Common myeloid progenitor, CD34-positive (primary cell): Measurements from ENCODE around the gene RADIL.

Experiments used
- CTCF ChIA-PET: fragments of 350-600 bp; sonication (Branson Sonifier 250); formaldehyde crosslinking; loops from one replicate; lab custom pipeline; 2021; ENCODE audit warnings: antibody characterized with exemption; lab: Charles Lee
- POLR2A ChIA-PET: fragments of 350-600 bp; sonication (Branson Sonifier 250); formaldehyde crosslinking; loops from one replicate; lab custom pipeline; 2021; ENCODE audit warnings: antibody characterized with exemption; lab: Charles Lee
- DNase-seq, 3 donors: peaks; one replicate each; pipeline versions ENCODE4 v3.0.0 to v3.0.0-alpha.2; 2013
- H3K27ac ChIP-seq, 2 experiments: 1 replicate in 1 of 2; 2 replicates in 1 of 2; pipeline ENCODE4 v1.7.0; 2013; ENCODE audit warnings: inconsistent platforms in 2 of 2, low read length in 2 of 2, mild to moderate bottlenecking in 2 of 2, low read depth in 1 of 2, moderate library complexity in 1 of 2; ENCODE audit not compliant: severe bottlenecking in 2 of 2, insufficient read depth in 1 of 2, poor library complexity in 1 of 2
- H3K27me3 ChIP-seq, 5 experiments: replicated peaks in 2 of 5; 1 replicate in 3 of 5; 2 replicates in 2 of 5; pipeline versions ENCODE4 v1.6.1 to v1.7.0; 2013; ENCODE audit warnings: low read length in 4 of 5, mild to moderate bottlenecking in 2 of 5, moderate library complexity in 2 of 5, inconsistent platforms in 1 of 5; ENCODE audit not compliant: insufficient read depth in 5 of 5, control insufficient read depth in 4 of 5
- H3K36me3 ChIP-seq, 4 experiments: 1 replicate in 2 of 4; 2 replicates in 2 of 4; pipeline versions ENCODE4 v1.6.1 to v1.7.0; 2013; ENCODE audit warnings: low read length in 3 of 4, control low read depth in 1 of 4, mild to moderate bottlenecking in 1 of 4; ENCODE audit not compliant: control insufficient read depth in 4 of 4, insufficient read depth in 4 of 4
- H3K4me1 ChIP-seq, 4 experiments: 1 replicate in 3 of 4; 2 replicates in 1 of 4; pipeline versions ENCODE4 v1.6.1 to v1.7.1; 2013; ENCODE audit warnings: low read length in 3 of 4, mild to moderate bottlenecking in 3 of 4, control low read depth in 1 of 4, inconsistent platforms in 1 of 4, moderate library complexity in 1 of 4; ENCODE audit not compliant: control insufficient read depth in 4 of 4, insufficient read depth in 4 of 4; ENCODE audit errors: control extremely low read depth in 1 of 4
- H3K4me3 ChIP-seq, 7 experiments: 1 replicate in 4 of 7; 2 replicates in 3 of 7; pipeline versions ENCODE4 v1.5.1 to v1.7.0; 2013; ENCODE audit warnings: mild to moderate bottlenecking in 7 of 7, low read length in 6 of 7, moderate library complexity in 6 of 7, inconsistent platforms in 2 of 7, low read depth in 2 of 7, control low read depth in 1 of 7; ENCODE audit not compliant: insufficient read depth in 4 of 7, control insufficient read depth in 1 of 7; ENCODE audit errors: extremely low read depth in 1 of 7
- H3K9me3 ChIP-seq, 5 experiments: 1 replicate in 4 of 5; 2 replicates in 1 of 5; pipeline versions ENCODE4 v1.6.1 to v1.7.1; 2013; ENCODE audit warnings: low read length in 4 of 5, mild to moderate bottlenecking in 2 of 5, inconsistent platforms in 1 of 5, low read depth in 1 of 5, moderate library complexity in 1 of 5; ENCODE audit not compliant: control insufficient read depth in 4 of 5, insufficient read depth in 2 of 5; ENCODE audit errors: control extremely low read depth in 1 of 5
- WGBS: methylation state at CpG from one replicate; pipeline ENCODE4 v1.1.5; 2013; ENCODE audit not compliant: insufficient coverage; 5-methylcytosine and 5-hydroxymethylcytosine counted together

Gene RADIL

DNA sequence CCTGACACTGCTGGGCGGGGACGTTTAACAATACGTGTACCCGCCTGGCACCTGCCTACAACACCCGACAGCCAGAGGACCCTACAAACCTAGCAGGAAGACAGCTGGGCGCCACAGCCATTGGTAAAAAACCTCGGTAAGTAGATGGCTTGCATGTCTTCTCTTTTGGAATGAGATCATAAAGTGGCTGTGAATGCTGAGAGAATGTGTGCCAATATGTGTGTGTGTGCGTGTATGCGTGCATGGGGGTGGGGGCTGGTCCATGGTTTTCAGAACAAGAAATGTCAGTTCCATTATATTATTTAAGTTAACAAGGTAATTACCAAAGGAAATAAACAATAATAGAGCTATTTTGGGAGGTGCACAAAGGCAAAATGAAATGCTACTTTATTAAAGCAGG lies 60.8 kb downstream of the RADIL start:
- H3K4me3 ChIP-seq: no peak overlapping the region
- ChIA-PET POLR2A (no interaction called here), CTCF (interaction anchor here (0.8 to 2.1 kb wide), 7 partner anchors 8 to 264 kb away, joined by 3 to 11 read pairs (median 5); no protein-coding TSS in a partner anchor)
- no peaks in the 10 kb centered on the region for H3K9me3 ChIP-seq
- no peak for DNase-seq
- H3K27ac ChIP-seq: no peak overlapping the region
- WGBS: 95% methylated on average over 6 of the region's 9 CpGs
- H3K4me1 ChIP-seq: peaks cover 0 to 10% (median 3%) of the 10 kb centered on the region in 4 experiments
- no peaks in the 10 kb centered on the region for H3K27me3 ChIP-seq
- no peaks in the 10 kb centered on the region for H3K36me3 ChIP-seq

DNA sequence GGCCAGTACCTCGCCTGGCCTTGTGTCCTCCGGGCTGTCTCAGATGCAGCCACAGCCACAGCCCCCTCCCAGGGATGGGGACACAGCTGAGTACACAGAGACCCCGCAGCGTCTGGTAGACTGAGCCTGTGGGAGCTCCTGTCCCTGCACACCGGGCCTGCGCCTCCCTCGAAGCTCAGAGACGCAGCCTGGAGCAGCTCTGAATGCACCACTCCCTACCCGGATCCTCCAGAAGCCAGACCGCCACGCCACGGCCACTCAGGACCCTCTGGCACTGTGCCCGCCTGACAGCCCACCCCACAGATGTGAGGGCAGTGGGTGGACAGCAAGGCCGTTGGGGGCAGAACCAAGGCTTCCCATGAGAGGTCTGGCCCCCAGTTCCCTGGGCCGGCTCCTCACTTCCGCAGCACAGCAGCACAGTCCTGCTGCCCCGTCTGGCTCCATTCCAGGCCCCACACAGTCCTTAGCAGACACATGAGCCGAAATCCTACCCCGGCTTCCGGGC lies 62.5 kb downstream of the RADIL start:
- ChIA-PET POLR2A (no interaction called here), CTCF (no interaction called here)
- no peaks in the 10 kb centered on the region for H3K27me3 ChIP-seq
- no peak for DNase-seq
- H3K27ac ChIP-seq: no peak overlapping the region
- H3K4me1 ChIP-seq: peaks cover 0 to 10% (median 3%) of the 10 kb centered on the region in 4 experiments
- 98% methylated on average over 20 of the region's 20 CpGs for WGBS
- H3K9me3 ChIP-seq: no peaks in the 10 kb centered on the region
- no peak overlapping the region for H3K4me3 ChIP-seq
- no peaks in the 10 kb centered on the region for H3K36me3 ChIP-seq

DNA sequence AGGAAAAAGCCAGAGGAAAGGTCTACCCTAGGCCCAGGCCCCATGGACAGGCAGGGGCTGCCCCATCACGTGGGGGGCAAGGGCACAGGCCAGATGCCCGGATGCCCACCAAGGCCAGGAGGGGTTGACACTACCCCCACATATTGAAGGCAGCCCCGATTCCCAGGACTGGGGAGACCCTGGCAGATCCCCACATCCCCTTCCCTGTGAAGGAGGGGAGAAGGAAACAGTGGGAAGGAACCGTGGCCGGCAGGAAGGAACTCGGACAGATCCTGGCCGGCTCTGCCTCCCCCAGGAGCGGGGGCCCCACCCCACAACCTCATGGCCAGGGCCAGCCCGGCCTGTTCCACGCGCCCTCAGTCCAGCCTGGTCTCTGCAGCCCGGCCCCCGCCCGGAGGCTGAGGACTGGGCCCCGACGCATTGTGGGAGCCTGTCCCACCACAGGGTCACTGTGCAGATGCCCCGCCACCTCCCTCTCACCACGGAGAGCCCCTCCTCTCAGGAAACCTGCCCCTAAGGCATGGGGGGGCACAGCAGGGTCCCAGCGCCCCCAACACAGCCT lies 63.0 kb downstream of the RADIL start:
- WGBS: 93% methylated on average over 11 of the region's 19 CpGs

DNA sequence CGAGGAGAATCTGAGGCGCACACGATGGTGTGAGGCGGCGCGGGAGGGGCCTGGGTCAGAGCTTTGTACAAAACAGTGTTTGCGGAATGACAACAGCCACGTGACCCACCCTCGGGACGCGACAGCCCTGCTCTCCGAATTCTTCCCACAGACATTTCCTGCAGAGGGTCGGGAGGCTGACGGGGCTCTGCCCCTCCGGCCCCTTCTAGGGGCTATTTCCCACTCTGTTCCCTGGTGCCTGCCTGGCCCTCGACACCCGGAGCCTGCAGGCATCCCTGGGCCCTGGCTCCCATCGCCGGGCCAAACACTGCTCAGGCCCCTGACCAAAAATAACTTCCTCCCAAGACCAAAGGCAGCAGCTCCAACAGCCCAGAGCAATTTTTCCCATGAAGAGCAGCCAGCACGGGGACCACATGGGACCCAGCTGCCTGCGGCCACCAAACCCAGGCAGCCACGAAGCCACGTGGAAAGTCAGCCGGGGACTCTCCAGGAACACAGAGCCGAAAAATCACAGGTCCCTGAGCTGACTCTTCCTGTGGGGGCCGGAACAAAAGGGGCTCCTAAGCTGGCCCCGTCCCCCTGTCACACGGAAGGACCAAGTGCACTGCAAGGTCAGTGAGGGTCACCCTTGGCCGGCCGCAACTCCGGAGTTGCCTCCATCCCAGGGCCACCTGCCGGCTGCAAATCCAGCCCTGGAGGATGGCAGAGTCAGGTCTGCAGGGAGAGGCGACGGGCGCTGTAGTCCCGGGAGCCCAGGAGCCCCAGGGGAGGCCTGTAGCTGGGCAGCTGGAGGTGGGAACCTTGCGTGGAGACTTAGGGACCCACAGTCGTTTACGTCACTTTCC lies 63.7 kb downstream of the RADIL start:
- ChIA-PET CTCF (no interaction called here), POLR2A (no interaction called here)
- Histone ChIP-seq H3K9me3 (no peaks in the 10 kb centered on the region), H3K27me3 (no peaks in the 10 kb centered on the region), H3K4me3 (no peak overlapping the region), H3K4me1 (peaks cover 0 to 13% (median 5%) of the 10 kb centered on the region in 4 experiments), H3K36me3 (no peaks in the 10 kb centered on the region), H3K27ac (no peak overlapping the region)
- no peak for DNase-seq
- 80% methylated on average over 32 of the region's 39 CpGs for WGBS

More for the DNA sequence above, 63.0 kb downstream of the RADIL start:
- ChIA-PET CTCF (no interaction called here), POLR2A (no interaction called here)
- Histone ChIP-seq H3K36me3 (no peaks in the 10 kb centered on the region), H3K27ac (no peak overlapping the region), H3K27me3 (no peaks in the 10 kb centered on the region), H3K9me3 (no peaks in the 10 kb centered on the region), H3K4me3 (no peak overlapping the region), H3K4me1 (peaks cover 0 to 10% (median 3%) of the 10 kb centered on the region in 4 experiments)
- DNase-seq: no peak

DNA sequence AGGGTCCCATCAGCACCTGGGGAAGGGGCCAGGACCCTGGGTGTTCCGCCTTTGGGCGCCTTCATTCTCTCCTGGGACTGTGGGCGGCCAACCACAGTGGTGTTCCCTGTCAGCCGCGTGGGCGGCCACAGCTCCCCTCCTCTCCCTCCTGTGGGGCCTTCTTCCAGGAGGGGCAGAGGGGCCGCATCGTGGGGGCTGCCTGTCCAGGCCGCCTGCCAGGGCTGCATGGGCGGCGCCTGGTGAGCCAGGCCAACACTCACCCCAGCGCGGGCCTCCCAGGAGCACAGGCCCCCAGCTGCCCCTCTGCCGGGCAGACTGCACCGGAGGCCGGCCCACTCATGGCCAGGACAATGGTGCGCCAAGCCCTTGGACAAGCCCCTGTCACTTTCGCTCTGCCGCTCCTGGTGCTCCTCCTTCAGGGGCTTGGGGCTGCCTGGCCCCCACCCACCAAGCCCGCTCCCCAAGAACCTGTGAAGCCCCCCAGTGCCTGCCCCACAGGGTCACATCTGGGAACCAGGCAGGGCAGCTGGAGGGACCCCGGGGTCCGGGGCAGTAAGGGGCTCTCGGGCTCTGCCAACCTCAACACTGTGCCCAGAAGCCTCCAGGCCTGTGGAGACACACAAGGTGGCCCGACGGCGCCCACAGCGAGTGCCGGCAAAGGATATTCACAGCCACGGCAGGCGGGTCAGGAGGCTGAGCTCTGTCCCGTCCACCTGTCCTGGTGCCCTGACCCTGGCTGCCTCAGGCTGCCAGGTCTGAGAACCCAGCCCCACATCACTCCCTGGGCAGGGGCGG lies 65.3 kb downstream of the RADIL start:
- WGBS: 94% methylated on average over 29 of the region's 32 CpGs
- POLR2A ChIA-PET: no interaction called here
- no peaks in the 10 kb centered on the region for H3K27me3 ChIP-seq
- CTCF ChIA-PET: interaction anchor here (3.2 kb wide), 1 partner anchor 11 kb away, joined by 15 read pairs; no protein-coding TSS in a partner anchor
- no peaks in the 10 kb centered on the region for H3K9me3 ChIP-seq
- H3K4me3 ChIP-seq: no peak overlapping the region
- no peak for DNase-seq
- no peak overlapping the region for H3K27ac ChIP-seq
- no peaks in the 10 kb centered on the region for H3K36me3 ChIP-seq
- peaks cover 0 to 23% (median 12%) of the 10 kb centered on the region in 4 experiments for H3K4me1 ChIP-seq

DNA sequence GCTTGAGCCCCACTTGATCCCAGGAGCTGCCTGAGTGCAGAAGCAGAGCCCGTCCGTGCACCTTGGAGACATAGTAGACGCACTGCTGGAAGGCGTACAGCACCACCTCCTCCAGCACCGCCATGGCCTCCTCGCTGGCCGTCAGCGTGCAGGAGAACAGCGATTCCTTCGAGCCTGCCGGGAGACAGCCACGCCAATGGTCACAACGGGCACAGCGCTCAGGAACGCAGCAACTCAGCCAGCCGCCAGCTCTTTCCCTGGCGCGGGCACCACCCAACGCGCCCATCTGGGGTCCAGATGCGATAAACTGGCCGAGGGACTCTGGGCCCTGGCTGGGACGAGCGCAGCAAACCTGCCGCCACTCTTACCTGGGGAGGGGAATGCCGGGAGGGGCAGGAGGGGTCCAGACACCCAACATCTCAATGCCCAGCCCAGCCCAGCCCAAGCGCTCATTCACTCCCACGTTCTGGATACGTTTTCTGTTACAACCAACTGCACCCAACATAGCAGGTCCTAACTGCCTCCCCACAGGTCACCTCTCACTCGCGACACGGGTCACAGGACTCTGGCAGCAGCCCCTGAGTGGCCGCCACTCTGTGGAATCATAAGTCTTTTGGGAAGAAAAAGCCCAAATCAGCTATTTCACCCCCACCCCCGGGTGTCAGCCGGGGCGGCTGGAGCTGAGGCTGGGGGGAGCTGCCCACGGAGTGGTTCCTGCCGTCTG lies 66.2 kb downstream of the RADIL start:
- H3K4me1 ChIP-seq: peaks cover 0 to 23% (median 12%) of the 10 kb centered on the region in 4 experiments
- no peaks in the 10 kb centered on the region for H3K27me3 ChIP-seq
- POLR2A ChIA-PET: no interaction called here
- CTCF ChIA-PET: interaction anchor here (1.0 to 3.2 kb wide), 3 partner anchors 12 to 25 kb away, joined by 4 to 15 read pairs (median 5); no protein-coding TSS in a partner anchor
- H3K4me3 ChIP-seq: no peak overlapping the region
- no peaks in the 10 kb centered on the region for H3K36me3 ChIP-seq
- WGBS: 95% methylated on average over 27 of the region's 38 CpGs
- no peaks in the 10 kb centered on the region for H3K9me3 ChIP-seq
- no peak for DNase-seq
- H3K27ac ChIP-seq: no peak overlapping the region
